ENCODE results near the gene MAP3K5. TPM values are rescaled to one million over a fixed set of nuclear protein-coding genes. Genes with fewer than 3 reads are reported as not detected.

The MAP3K5 gene
- total RNA-seq, 1 experiment from 2014 or later, result 8.1 TPM

DNA sequence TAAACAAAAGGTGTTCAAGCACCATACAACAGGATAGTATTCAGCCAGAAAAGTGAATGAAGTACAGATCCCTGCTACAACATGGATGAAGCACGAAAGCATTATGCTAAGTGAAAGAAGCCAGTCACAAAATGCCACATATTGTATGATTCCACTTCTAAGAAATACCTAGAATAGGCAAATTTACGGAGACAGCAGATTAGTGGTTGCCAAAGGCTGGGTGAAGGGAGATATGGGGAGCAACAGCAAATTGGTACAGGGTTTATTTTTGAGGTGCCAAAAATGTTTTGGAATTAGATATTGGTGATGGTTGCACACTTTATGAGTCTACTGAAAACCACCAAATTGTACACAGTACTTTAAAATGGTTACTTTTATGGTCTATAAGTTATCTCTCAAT is 23.2 kb downstream of the MAP3K5 start:
- no peak overlapping the region for H3K4me3 ChIP-seq (ENCODE audit: low read depth in 2 of 2, low read length in 2 of 2)
- ATAC-seq (no peak), DNase-seq (ENCODE audit: low read depth, low spot score) (no peak)
- H3K9me3 ChIP-seq (ENCODE audit: control insufficient read depth, insufficient read depth, low read depth, low read length), result no peaks in the 10 kb centered on the region
- ChIA-PET POLR2A (no interaction called here), CTCF (no interaction called here)
- intact Hi-C loops (cut with micrococcal nuclease; ENCODE audit: unreplicated experiment) (no loop called here), in situ Hi-C loops (cut with HindIII; ENCODE audit: low pct_unique_long_range_greater_than_20kb, low sequenced_read_pairs) (no loop called here)
- no TSS peak for BruUV-seq (replicated peaks)
- TF ChIP-seq POLR2AphosphoS5 (IDR thresholded peaks at IDR 0.05; ENCODE audit: low read depth, low read length) (no peak), CTCF (IDR thresholded peaks at IDR 0.05) (no peak), SIN3A (IDR thresholded peaks at IDR 0.05; ENCODE audit: borderline replicate concordance, insufficient read depth, low read depth, low read length) (no peak), TCF7L2 (IDR thresholded peaks at IDR 0.05; ENCODE audit: low read depth, low read length) (no peak)
- no peaks in the 10 kb centered on the region for H3K4me1 ChIP-seq (ENCODE audit: control insufficient read depth, insufficient read depth, low read length)
- H3K27ac ChIP-seq (ENCODE audit: low read length), result no peak overlapping the region
- H3K36me3 ChIP-seq (ENCODE audit: control insufficient read depth, insufficient read depth, low read length), result no peaks in the 10 kb centered on the region
- H3K27me3 ChIP-seq (ENCODE audit: control insufficient read depth, insufficient read depth, low read length), result no peaks in the 10 kb centered on the region

DNA sequence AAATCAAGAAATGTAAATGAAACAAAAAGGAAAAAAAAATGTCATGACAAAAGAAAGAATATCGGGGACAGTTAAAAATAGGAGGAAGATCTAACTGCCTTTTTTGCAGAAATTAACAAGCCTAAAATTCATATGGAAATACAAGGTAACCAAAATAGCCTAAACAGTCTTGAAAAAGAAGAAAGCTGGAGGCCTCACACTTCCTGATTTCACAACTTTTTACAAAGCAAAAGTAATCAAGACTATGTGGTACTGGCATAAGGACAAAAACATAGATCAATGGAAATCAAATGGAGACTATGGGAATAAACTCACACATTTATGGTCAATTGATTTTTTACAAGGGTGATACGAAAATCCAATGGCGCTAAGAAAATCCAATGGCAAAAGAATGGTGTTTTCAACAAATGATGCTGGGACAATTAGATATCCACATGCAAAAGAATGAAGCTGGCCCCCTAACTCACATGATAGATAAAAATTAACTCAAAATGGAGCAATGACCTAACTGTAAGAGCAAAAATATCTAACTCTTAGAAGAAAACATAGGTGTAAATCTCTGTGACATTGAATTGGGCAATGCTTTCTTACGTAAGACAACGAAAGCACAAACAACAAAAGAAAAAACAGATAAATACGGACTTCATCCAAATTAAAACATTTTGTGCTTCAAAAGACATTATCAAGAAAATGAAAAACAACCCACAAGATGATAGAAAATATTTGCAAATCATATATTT is 24.5 kb downstream of the MAP3K5 start:
- intact Hi-C loops (cut with micrococcal nuclease; ENCODE audit: unreplicated experiment) (no loop called here), in situ Hi-C loops (cut with HindIII; ENCODE audit: low pct_unique_long_range_greater_than_20kb, low sequenced_read_pairs) (no loop called here)
- Histone ChIP-seq H3K4me3 (ENCODE audit: low read depth in 2 of 2, low read length in 2 of 2) (no peak overlapping the region), H3K36me3 (ENCODE audit: control insufficient read depth, insufficient read depth, low read length) (no peaks in the 10 kb centered on the region), H3K27ac (ENCODE audit: low read length) (no peak overlapping the region), H3K9me3 (ENCODE audit: control insufficient read depth, insufficient read depth, low read depth, low read length) (no peaks in the 10 kb centered on the region), H3K4me1 (ENCODE audit: control insufficient read depth, insufficient read depth, low read length) (peaks cover 3% of the 10 kb centered on the region), H3K27me3 (ENCODE audit: control insufficient read depth, insufficient read depth, low read length) (no peaks in the 10 kb centered on the region)
- DNase-seq (ENCODE audit: low read depth, low spot score) (no peak), ATAC-seq (no peak)
- no TSS peak for BruUV-seq (replicated peaks)
- TF ChIP-seq SIN3A (IDR thresholded peaks at IDR 0.05; ENCODE audit: borderline replicate concordance, insufficient read depth, low read depth, low read length) (no peak), CTCF (IDR thresholded peaks at IDR 0.05) (no peak), POLR2AphosphoS5 (IDR thresholded peaks at IDR 0.05; ENCODE audit: low read depth, low read length) (no peak), TCF7L2 (IDR thresholded peaks at IDR 0.05; ENCODE audit: low read depth, low read length) (no peak)
- TF ChIP-seq, protein P1, sequence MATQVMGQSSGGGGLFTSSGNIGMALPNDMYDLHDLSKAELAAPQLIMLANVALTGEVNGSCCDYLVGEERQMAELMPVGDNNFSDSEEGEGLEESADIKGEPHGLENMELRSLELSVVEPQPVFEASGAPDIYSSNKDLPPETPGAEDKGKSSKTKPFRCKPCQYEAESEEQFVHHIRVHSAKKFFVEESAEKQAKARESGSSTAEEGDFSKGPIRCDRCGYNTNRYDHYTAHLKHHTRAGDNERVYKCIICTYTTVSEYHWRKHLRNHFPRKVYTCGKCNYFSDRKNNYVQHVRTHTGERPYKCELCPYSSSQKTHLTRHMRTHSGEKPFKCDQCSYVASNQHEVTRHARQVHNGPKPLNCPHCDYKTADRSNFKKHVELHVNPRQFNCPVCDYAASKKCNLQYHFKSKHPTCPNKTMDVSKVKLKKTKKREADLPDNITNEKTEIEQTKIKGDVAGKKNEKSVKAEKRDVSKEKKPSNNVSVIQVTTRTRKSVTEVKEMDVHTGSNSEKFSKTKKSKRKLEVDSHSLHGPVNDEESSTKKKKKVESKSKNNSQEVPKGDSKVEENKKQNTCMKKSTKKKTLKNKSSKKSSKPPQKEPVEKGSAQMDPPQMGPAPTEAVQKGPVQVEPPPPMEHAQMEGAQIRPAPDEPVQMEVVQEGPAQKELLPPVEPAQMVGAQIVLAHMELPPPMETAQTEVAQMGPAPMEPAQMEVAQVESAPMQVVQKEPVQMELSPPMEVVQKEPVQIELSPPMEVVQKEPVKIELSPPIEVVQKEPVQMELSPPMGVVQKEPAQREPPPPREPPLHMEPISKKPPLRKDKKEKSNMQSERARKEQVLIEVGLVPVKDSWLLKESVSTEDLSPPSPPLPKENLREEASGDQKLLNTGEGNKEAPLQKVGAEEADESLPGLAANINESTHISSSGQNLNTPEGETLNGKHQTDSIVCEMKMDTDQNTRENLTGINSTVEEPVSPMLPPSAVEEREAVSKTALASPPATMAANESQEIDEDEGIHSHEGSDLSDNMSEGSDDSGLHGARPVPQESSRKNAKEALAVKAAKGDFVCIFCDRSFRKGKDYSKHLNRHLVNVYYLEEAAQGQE (IDR thresholded peaks at IDR 0.05; ENCODE audit: insufficient read depth in 1 of 2, low read depth in 2 of 2, low read length in 1 of 2), result no peak
- ChIA-PET CTCF (no interaction called here), POLR2A (no interaction called here)

All from Panc1 (cell line).